ENCODE results near the gene NDRG3. TPM values are rescaled to one million over a fixed set of nuclear protein-coding genes. Genes with fewer than 3 reads are reported as not detected.

NDRG3 gene
- total RNA-seq, 1 experiment from 2014 or later, result 23.6 TPM

DNA sequence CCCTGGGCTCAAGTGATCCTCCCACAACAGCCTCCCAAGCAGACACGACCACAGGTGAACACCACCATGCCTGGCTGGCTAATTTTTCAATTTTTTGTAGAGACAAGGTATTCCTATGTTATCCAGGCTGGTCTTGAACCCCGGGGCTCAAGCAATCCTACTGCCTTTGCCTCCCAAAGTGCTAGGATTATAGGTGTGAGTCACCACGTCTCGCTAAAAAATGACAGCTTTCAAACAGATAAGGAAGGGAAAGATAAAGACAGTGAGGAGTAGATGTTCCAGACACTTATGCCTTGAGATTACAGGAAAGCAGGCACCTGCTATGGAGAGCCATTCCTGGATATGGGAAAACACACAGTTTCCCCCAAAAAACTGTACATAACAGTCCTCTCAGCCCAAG lies 58.9 kb downstream of the NDRG3 start:
- WGBS (ENCODE audit: extremely low coverage, insufficient read length, low lambda C conversion rate), result no CpG with 5 or more reads among the region's 4 CpGs
- Histone ChIP-seq H3K79me2 (ENCODE audit: insufficient read depth, low read length) (no peaks in the 10 kb centered on the region), H3K18ac (ENCODE audit: insufficient read length, low read depth, low read length) (no peak overlapping the region), H3K4me2 (ENCODE audit: insufficient read depth, insufficient read length, low read length) (no peak overlapping the region), H2AFZ (ENCODE audit: low read length) (no peak overlapping the region), H4K91ac (ENCODE audit: insufficient read length, low read depth, low read length) (no peak overlapping the region), H3K4ac (ENCODE audit: low read depth, low read length) (no peak overlapping the region), H3K4me1 (ENCODE audit: insufficient read depth, low read length) (no peaks in the 10 kb centered on the region), H4K8ac (replicated peaks; ENCODE audit: insufficient read length, low read depth, low read length) (no peak overlapping the region), H3K23ac (ENCODE audit: insufficient read length, low read depth, low read length) (no peak overlapping the region), H3K56ac (ENCODE audit: insufficient read length, low read depth, low read length) (no peak overlapping the region), H3K27me3 (ENCODE audit: insufficient read depth, low read length) (no peaks in the 10 kb centered on the region), H2BK15ac (ENCODE audit: low read depth, low read length) (no peak overlapping the region), H2BK20ac (ENCODE audit: low read depth, low read length, poor library complexity, severe bottlenecking) (no peak overlapping the region), H3T11ph (ENCODE audit: low read length) (no peak overlapping the region), H3K27ac (ENCODE audit: insufficient read length, low read depth, low read length) (no peak overlapping the region), H3K9me3 (ENCODE audit: control insufficient read depth, low read depth, low read length) (no peaks in the 10 kb centered on the region), H3K79me1 (ENCODE audit: insufficient read depth, low read depth, low read length, poor library complexity, severe bottlenecking) (no peaks in the 10 kb centered on the region), H2BK12ac (ENCODE audit: insufficient read length, low read depth, low read length) (no peak overlapping the region), H4K5ac (ENCODE audit: insufficient read length, low read depth, low read length) (no peak overlapping the region), H2AK5ac (ENCODE audit: insufficient read length, low read length) (no peak overlapping the region), H2BK5ac (ENCODE audit: insufficient read length, low read length) (no peak overlapping the region), H3K23me2 (ENCODE audit: insufficient read length, low read depth, low read length, poor library complexity, severe bottlenecking) (no peaks in the 10 kb centered on the region), H2BK120ac (ENCODE audit: low read depth, low read length, poor library complexity, severe bottlenecking) (no peak overlapping the region), H4K20me1 (ENCODE audit: control insufficient read depth, insufficient read depth, insufficient read length) (no peaks in the 10 kb centered on the region), H3K9ac (ENCODE audit: extremely low read depth, insufficient read length, low read length) (no peak overlapping the region), H3K14ac (ENCODE audit: insufficient read depth, low read length) (no peak overlapping the region)
- Mint-ChIP-seq H3K27me3 (ENCODE audit: low read depth) (no peaks in the 10 kb centered on the region), H3K4me3 (no peak overlapping the region), H3K27ac (no peak overlapping the region; a peak in 1 of 7 replicates), H3K9me3 (no peaks in the 10 kb centered on the region), H3K36me3 (ENCODE audit: insufficient read depth in 1 of 3, low read depth in 3 of 3) (peaks cover 0 to 4% (median 2%) of the 10 kb centered on the region in 3 experiments; a peak in 1 of 7 replicates), H3K4me1 (no peaks in the 10 kb centered on the region)
- TF ChIP-seq, protein P1, sequence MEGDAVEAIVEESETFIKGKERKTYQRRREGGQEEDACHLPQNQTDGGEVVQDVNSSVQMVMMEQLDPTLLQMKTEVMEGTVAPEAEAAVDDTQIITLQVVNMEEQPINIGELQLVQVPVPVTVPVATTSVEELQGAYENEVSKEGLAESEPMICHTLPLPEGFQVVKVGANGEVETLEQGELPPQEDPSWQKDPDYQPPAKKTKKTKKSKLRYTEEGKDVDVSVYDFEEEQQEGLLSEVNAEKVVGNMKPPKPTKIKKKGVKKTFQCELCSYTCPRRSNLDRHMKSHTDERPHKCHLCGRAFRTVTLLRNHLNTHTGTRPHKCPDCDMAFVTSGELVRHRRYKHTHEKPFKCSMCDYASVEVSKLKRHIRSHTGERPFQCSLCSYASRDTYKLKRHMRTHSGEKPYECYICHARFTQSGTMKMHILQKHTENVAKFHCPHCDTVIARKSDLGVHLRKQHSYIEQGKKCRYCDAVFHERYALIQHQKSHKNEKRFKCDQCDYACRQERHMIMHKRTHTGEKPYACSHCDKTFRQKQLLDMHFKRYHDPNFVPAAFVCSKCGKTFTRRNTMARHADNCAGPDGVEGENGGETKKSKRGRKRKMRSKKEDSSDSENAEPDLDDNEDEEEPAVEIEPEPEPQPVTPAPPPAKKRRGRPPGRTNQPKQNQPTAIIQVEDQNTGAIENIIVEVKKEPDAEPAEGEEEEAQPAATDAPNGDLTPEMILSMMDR (conservative IDR thresholded peaks at IDR 0.05), result no peak
- no peak for DNase-seq
